Epithelial cell of proximal tubule (primary cell): ENCODE measurements around the gene OR2H2. TPM values are rescaled to one million over a fixed set of nuclear protein-coding genes. Genes with fewer than 3 reads are reported as not detected.

Experiments used
- DNase-seq: peaks from one replicate; pipeline ENCODE4 v3.0.0-alpha.2; 2011; ENCODE audit warnings: low read depth
- H3K4me3 ChIP-seq: 2 replicates; pipeline ENCODE4 v1.5.1; 2011; ENCODE audit warnings: low read depth, mild to moderate bottlenecking, low read length
- total RNA-seq: library from RNA; depleted of rRNA; stranded (reverse); fragments of >200 nt; gene quantifications from 2 replicates; pipeline ENCODE4 v1.2.3, GENCODE V29; 2015
- TF ChIP-seq, protein P1 (sequence below): conservative IDR thresholded peaks from 2 replicates; pipeline ENCODE4 v1.5.1; 2012; ENCODE audit warnings: low read depth, mild to moderate bottlenecking, low read length

The OR2H2 gene
- total RNA-seq, 1 donor from 2014 or later = not detected

DNA sequence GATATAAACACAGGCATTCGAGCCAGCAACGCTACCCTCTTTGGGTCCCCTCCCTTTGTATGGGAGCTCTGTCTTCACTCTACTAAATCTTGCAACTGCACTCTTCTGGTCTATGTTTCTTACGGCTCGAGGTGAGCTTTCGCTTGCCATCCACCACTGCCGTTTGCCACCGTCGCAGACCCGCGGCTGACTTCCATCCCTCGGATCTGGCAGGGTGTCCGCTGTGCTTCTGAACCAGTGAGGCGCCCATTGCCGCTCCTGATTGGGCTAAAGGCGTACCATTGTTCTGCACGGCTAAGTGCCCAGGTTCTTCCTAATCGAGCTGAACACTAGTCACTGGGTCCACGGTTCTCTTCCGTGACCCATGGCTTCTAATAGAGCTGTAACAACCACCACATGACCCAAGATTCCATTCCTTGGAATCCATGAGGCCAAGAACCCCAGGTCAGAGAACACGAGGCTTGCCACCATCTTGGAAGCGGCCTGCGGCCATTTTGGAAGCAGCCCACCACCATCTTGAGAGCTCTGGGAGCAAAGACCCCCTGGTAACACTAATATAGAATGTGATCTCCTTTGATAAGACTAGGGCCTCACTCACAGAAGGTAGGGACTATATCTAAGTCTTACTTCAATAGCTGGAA is 26.4 kb upstream of the OR2H2 start:
- no peak for DNase-seq
- TF ChIP-seq, protein P1, sequence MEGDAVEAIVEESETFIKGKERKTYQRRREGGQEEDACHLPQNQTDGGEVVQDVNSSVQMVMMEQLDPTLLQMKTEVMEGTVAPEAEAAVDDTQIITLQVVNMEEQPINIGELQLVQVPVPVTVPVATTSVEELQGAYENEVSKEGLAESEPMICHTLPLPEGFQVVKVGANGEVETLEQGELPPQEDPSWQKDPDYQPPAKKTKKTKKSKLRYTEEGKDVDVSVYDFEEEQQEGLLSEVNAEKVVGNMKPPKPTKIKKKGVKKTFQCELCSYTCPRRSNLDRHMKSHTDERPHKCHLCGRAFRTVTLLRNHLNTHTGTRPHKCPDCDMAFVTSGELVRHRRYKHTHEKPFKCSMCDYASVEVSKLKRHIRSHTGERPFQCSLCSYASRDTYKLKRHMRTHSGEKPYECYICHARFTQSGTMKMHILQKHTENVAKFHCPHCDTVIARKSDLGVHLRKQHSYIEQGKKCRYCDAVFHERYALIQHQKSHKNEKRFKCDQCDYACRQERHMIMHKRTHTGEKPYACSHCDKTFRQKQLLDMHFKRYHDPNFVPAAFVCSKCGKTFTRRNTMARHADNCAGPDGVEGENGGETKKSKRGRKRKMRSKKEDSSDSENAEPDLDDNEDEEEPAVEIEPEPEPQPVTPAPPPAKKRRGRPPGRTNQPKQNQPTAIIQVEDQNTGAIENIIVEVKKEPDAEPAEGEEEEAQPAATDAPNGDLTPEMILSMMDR = no peak

DNA sequence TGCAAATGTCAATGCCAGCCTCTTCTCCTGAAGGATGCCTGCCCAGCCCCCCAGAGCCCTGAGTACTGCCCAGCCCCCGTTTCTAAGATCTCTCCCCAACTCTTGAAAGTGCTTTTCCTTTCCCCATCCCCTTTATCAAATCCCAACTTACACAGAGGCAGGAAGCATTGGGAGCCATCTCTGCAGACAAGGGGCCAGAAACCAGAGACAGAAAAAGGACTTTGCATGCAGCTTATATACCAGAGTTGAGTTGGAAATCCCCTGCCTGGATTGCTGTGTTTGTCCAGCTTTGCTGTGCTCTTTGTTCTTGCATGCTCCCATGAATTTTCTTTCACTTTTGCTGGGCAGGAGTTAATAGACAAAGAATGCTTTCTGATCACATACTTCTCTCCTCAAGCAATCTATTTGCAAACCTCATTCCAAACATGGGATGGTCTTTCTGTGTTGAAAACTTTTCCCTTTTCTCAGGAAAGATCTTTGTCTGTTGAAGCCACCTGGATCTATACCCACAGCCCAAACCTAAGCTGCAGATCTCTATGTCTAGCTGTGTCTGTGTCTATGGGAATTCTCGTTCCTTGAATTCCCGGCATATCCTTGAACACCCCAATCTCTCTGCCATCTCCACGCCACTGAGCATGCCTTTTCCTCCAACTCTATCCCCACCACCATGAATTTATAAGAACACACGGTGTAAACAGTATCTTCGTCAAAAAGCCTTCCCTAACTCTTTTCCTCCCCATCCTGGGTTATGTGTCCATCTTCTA is 25.2 kb upstream of the OR2H2 start, which contains the start of gene UBD:
UBD (minus strand) TSS at position 209 of the 764 bp plus-strand sequence; CDS start at position 178, 31 bp downstream.
- no peak within 1 kb of the TSS for H3K4me3 ChIP-seq
- no peak for DNase-seq
- TF ChIP-seq, protein P1 = no peak

More for the DNA sequence above, 26.4 kb upstream of the OR2H2 start:
- H3K4me3 ChIP-seq = no peak overlapping the region

DNA sequence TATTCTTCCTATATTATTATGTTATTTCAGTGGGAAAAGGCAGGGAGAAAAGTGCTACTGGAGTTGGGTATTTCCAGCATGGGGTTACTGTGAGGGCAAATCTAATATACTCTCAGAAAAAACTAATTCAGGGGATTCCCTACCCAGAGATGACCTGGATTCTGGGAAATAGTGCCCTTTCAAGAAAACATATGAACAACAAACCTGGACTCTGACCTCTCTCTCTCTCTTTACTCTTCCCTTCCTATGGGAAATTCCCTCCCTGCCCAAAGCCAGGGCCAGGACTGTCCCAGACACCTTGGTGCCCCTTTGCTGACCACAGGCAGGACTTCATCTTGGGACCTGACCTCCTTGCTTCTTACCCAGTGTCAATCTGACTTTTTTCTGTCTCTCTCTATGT is 23.8 kb upstream of the OR2H2 start:
- TF ChIP-seq, protein P1 = no peak
- DNase-seq = no peak
- no peak overlapping the region for H3K4me3 ChIP-seq

DNA sequence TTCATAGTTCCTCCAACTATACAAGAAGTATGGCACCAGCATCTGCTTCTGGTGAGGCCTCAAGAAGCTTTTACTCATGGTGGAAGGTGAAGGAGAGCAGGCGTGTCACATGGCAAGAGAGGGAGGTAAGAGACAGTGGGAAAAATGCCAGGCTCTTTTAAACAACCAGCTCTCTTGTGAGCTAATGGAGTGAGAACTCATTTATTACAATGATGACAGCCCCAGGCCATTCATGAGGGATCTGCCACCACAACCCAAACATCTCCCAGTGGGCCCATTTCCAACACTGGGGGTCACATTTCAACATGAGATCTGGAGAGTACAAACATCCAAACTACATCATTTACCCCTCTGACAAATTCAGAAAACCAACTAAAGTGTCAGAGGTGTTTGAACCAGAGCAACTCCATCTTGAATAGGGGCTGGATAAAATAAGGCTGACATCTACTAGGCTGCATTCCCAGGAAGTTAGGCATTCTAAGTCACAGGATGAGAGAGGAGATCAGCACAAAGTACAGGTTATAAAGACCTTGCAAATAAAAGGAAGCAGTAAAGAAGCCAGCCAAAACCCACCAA is 23.2 kb upstream of the OR2H2 start:
- H3K4me3 ChIP-seq = no peak overlapping the region
- TF ChIP-seq, protein P1 = no peak
- DNase-seq = no peak

DNA sequence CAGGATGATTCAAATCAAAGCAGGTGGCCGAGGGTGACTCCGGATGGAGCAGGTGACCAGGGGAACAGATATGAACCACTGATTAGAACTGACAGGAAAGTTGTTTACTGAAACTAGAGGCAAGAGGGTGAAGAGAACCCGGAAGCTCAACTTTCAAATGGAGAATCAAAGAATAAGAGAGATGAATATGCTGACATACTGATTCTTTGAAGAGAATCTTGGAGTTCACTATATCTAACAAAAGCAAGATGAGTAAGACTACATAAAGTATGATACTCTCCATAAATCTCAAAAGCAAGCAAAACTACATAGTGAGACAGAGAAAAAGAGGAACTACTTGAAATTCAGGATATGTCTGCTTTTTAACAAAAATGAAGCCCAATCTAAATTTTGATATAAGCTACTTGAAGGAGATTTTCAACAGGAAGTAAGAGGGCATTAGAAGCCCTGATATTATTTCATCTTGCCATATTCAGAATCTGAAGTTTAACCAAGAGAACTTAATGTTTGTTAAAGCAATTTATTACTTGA is 21.4 kb upstream of the OR2H2 start:
- no peak for DNase-seq
- TF ChIP-seq, protein P1 = no peak
- no peak overlapping the region for H3K4me3 ChIP-seq

DNA sequence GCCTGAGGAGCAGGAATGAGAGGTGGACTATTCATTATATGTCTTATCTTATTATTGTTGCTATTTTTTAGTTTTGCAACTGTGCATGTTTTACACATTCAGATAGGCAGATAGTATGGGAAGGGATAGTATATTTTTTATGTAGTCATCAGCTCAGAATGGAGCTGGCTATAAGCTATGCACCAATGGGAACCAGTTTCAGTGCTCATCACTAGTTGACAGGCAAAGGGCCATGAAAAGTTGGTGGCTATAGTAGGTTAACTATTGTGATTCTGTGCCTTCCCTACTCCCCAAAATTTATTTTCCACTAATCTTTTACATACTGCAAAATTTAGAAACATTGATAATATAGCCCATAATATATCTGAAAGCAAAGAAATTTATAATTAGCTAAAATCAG is 20.0 kb upstream of the OR2H2 start:
- no peak overlapping the region for H3K4me3 ChIP-seq
- TF ChIP-seq, protein P1 = no peak
- no peak for DNase-seq
